ENCODE data around the gene SLC9B2. TPM values are rescaled to one million over a fixed set of nuclear protein-coding genes. Genes with fewer than 3 reads are reported as not detected.

SLC9B2 gene
- polyA plus RNA-seq, 1 of the 3 experiments (the other 2 are of a cell fraction), result 11.2 TPM

DNA sequence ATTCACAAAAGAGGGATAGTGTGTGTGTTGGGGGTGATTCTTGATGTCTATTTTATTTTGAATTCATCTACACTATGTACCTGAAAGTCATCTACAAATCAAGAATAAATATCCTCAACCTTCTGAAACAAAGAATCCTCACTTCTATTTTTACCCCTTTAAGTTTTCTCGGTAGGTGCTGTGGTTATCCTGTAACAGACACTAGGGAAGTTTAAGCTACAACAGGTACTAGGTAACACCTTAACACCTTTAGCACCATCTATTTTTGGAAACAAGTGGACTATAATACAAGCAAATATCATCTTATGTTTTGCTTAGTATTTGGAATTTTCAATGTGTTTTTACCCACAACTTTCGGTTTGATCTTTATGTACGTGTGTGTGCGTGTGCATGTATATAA is 35.0 kb upstream of the SLC9B2 start:
- peaks cover 32 to 35% of the 10 kb centered on the region in 2 experiments for H3K36me3 ChIP-seq (replicated peaks in 1 of 2; ENCODE audit: control insufficient read depth in 1 of 2, insufficient read depth in 2 of 2, low read length in 1 of 2)
- no peak overlapping the region for H3K4me2 ChIP-seq
- ChIA-PET CTCF (no interaction called here), POLR2A (no interaction called here)
- no peaks in the 10 kb centered on the region for H4K20me1 ChIP-seq (ENCODE audit: insufficient read depth)
- H2AFZ ChIP-seq (ENCODE audit: low read depth), result no peak overlapping the region
- 55% methylated on average over 4 of the region's 4 CpGs for WGBS (ENCODE audit: low lambda C conversion rate)
- no peaks in the 10 kb centered on the region for H3K9me2 ChIP-seq
- DNase-seq, result no peak
- no peaks in the 10 kb centered on the region for H3K79me2 ChIP-seq (ENCODE audit: insufficient read depth)
- H3F3A ChIP-seq (replicated peaks; ENCODE audit: insufficient read depth), result peaks cover 2% of the 10 kb centered on the region
- H3K4me1 ChIP-seq (ENCODE audit: control insufficient read depth in 1 of 2, insufficient read depth in 2 of 2, low read depth in 1 of 2, low read length in 1 of 2), result no peaks in the 10 kb centered on the region
- no peak overlapping the region for H3K4me3 ChIP-seq (ENCODE audit: low read depth in 2 of 2, low read length in 1 of 2)
- no peak overlapping the region for H3K9ac ChIP-seq
- no peaks in the 10 kb centered on the region for H3K9me3 ChIP-seq
- H3K27ac ChIP-seq (ENCODE audit: low read depth in 2 of 2, low read length in 1 of 2), result no peak overlapping the region
- TF ChIP-seq, protein P1, sequence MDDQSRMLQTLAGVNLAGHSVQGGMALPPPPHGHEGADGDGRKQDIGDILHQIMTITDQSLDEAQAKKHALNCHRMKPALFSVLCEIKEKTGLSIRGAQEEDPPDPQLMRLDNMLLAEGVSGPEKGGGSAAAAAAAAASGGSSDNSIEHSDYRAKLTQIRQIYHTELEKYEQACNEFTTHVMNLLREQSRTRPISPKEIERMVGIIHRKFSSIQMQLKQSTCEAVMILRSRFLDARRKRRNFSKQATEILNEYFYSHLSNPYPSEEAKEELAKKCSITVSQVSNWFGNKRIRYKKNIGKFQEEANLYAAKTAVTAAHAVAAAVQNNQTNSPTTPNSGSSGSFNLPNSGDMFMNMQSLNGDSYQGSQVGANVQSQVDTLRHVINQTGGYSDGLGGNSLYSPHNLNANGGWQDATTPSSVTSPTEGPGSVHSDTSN (IDR thresholded peaks at IDR 0.05), result no peak
- TF ChIP-seq FOXJ3 (CRISPR knock-in tag; IDR thresholded peaks at IDR 0.05), result no peak
- TF ChIP-seq CHD2 (IDR thresholded peaks at IDR 0.05; ENCODE audit: low read length, partially characterized antibody), result no peak
- TF ChIP-seq, protein P2, sequence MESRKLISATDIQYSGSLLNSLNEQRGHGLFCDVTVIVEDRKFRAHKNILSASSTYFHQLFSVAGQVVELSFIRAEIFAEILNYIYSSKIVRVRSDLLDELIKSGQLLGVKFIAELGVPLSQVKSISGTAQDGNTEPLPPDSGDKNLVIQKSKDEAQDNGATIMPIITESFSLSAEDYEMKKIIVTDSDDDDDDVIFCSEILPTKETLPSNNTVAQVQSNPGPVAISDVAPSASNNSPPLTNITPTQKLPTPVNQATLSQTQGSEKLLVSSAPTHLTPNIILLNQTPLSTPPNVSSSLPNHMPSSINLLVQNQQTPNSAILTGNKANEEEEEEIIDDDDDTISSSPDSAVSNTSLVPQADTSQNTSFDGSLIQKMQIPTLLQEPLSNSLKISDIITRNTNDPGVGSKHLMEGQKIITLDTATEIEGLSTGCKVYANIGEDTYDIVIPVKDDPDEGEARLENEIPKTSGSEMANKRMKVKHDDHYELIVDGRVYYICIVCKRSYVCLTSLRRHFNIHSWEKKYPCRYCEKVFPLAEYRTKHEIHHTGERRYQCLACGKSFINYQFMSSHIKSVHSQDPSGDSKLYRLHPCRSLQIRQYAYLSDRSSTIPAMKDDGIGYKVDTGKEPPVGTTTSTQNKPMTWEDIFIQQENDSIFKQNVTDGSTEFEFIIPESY (IDR thresholded peaks at IDR 0.05; ENCODE audit: borderline replicate concordance, low read depth), result no peak
- TF ChIP-seq YY1 (IDR thresholded peaks at IDR 0.05; ENCODE audit: low read depth), result no peak
- no peak for TF ChIP-seq ELF1 (IDR thresholded peaks at IDR 0.05)
- TF ChIP-seq, protein P3, sequence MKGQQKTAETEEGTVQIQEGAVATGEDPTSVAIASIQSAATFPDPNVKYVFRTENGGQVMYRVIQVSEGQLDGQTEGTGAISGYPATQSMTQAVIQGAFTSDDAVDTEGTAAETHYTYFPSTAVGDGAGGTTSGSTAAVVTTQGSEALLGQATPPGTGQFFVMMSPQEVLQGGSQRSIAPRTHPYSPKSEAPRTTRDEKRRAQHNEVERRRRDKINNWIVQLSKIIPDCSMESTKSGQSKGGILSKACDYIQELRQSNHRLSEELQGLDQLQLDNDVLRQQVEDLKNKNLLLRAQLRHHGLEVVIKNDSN (IDR thresholded peaks at IDR 0.05; ENCODE audit: borderline replicate concordance, low read depth), result no peak
- no peaks in the 10 kb centered on the region for H3K27me3 ChIP-seq (ENCODE audit: insufficient read depth)

GRCh38 chr4:103108542-103108941 is 32.0 kb upstream of the SLC9B2 start:
- no peak overlapping the region for H3K9ac ChIP-seq
- peaks cover 28 to 36% of the 10 kb centered on the region in 2 experiments for H3K36me3 ChIP-seq (replicated peaks in 1 of 2; ENCODE audit: control insufficient read depth in 1 of 2, insufficient read depth in 2 of 2, low read length in 1 of 2)
- 97% methylated on average over 4 of the region's 4 CpGs for WGBS (ENCODE audit: low lambda C conversion rate)
- no peak overlapping the region for H2AFZ ChIP-seq (ENCODE audit: low read depth)
- no peaks in the 10 kb centered on the region for H3K79me2 ChIP-seq (ENCODE audit: insufficient read depth)
- no peaks in the 10 kb centered on the region for H3K27me3 ChIP-seq (ENCODE audit: insufficient read depth)
- H3K4me3 ChIP-seq (ENCODE audit: low read depth in 2 of 2, low read length in 1 of 2), result no peak overlapping the region
- H4K20me1 ChIP-seq (ENCODE audit: insufficient read depth), result no peaks in the 10 kb centered on the region
- ChIA-PET POLR2A (no interaction called here), CTCF (interaction anchor here (2.8 kb wide), 1 partner anchor 9 kb away, joined by 16 read pairs; the partner anchor contains the start of gene BDH2)
- no peaks in the 10 kb centered on the region for H3K9me3 ChIP-seq
- no peak overlapping the region for H3K4me2 ChIP-seq
- peaks cover 2% of the 10 kb centered on the region for H3F3A ChIP-seq (replicated peaks; ENCODE audit: insufficient read depth)
- H3K27ac ChIP-seq (ENCODE audit: low read depth in 2 of 2, low read length in 1 of 2), result no peak overlapping the region
- no peak for TF ChIP-seq RFX5 (IDR thresholded peaks at IDR 0.05; ENCODE audit: low read length)
- TF ChIP-seq YY1 (IDR thresholded peaks at IDR 0.05; ENCODE audit: low read depth), result no peak
- TF ChIP-seq RCOR1 (IDR thresholded peaks at IDR 0.05; ENCODE audit: low read length), result no peak
- no peak for TF ChIP-seq NRF1 (IDR thresholded peaks at IDR 0.05; ENCODE audit: low read depth, low read length)
- TF ChIP-seq FOXM1 (IDR thresholded peaks at IDR 0.05; ENCODE audit: low read depth), result no peak
- no peak for TF ChIP-seq FOSL2 (IDR thresholded peaks at IDR 0.05; ENCODE audit: borderline replicate concordance, low read depth)
- TF ChIP-seq GATA2 (CRISPR knock-in tag; IDR thresholded peaks at IDR 0.05), result no peak
- no peak for TF ChIP-seq JUND (IDR thresholded peaks at IDR 0.05)
- TF ChIP-seq, protein P4, sequence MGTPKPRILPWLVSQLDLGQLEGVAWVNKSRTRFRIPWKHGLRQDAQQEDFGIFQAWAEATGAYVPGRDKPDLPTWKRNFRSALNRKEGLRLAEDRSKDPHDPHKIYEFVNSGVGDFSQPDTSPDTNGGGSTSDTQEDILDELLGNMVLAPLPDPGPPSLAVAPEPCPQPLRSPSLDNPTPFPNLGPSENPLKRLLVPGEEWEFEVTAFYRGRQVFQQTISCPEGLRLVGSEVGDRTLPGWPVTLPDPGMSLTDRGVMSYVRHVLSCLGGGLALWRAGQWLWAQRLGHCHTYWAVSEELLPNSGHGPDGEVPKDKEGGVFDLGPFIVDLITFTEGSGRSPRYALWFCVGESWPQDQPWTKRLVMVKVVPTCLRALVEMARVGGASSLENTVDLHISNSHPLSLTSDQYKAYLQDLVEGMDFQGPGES (IDR thresholded peaks at IDR 0.05; ENCODE audit: low read depth, low read length), result no peak
- no peak for TF ChIP-seq TEAD4 (IDR thresholded peaks at IDR 0.05; ENCODE audit: borderline replicate concordance, insufficient read depth)
- TF ChIP-seq USF2 (IDR thresholded peaks at IDR 0.05; ENCODE audit: borderline replicate concordance, low read depth, low read length), result no peak
- TF ChIP-seq, protein P1 (IDR thresholded peaks at IDR 0.05), result no peak
- TF ChIP-seq FOXJ3 (CRISPR knock-in tag; IDR thresholded peaks at IDR 0.05), result no peak
- no peak for DNase-seq
- no peaks in the 10 kb centered on the region for H3K9me2 ChIP-seq
- H3K4me1 ChIP-seq (ENCODE audit: control insufficient read depth in 1 of 2, insufficient read depth in 2 of 2, low read depth in 1 of 2, low read length in 1 of 2), result peaks cover 0 to 5% of the 10 kb centered on the region in 2 experiments; a peak in 1 of 4 replicates
